Measurements from ENCODE around the gene PSG1.
A peak's percentile ranks its signal among the peaks of the same experiment; 100 is the strongest.
"Not testable (repeated sequence)": the region's sequence is repeated elsewhere in the genome, so short reads cannot be mapped to it uniquely, and the experiment has no call there.

PSG1 gene

DNA sequence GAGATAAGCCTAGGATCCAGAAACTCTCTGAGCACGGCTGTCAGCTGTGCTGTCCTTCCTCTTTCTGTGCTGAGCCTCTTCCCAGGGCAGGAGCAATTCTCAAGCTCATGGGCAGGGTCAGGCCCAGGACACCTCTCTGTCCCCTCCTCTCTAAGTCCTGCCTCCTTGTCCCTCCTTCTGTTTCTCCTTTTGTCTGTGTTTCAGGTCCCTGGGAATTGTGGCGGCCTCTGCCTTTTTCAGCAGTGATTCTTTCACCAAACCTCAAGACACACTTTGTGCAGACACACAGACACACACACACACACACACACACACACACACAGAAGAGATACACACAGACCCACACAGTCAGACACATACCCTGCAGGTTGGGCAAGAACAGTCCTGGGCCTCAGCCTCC, at the start of gene PSG1:
Gene PSG1 (minus strand): TSS at position 101 of the 400 bp plus-strand sequence. CDS start 132 bp downstream, outside the sequence.
- DNase-seq, result no peak

DNA sequence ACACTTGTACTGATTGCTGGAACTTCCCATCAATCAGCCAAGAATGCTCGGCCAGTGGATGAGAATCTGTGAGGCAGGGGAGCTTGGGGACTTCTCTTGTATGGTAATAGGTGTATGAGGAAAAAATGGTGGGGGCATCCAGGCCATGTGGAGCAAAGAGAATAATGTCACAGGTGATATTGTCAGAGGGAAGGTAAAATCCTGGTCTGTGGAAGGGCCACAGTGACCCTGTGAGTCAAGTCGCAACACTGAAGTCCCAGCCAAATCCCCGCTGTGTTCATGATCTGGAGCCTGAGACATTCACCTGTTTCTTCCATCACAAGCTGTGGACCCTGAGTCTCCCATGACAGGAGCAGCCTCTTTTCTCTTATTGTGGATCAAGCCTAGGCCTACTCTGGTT, 49.4 kb upstream of the PSG1 start:
- DNase-seq, result no peak

GRCh38 chr19:42926781-42927180, 47.3 kb upstream of the PSG1 start:
- no peak for DNase-seq

DNA sequence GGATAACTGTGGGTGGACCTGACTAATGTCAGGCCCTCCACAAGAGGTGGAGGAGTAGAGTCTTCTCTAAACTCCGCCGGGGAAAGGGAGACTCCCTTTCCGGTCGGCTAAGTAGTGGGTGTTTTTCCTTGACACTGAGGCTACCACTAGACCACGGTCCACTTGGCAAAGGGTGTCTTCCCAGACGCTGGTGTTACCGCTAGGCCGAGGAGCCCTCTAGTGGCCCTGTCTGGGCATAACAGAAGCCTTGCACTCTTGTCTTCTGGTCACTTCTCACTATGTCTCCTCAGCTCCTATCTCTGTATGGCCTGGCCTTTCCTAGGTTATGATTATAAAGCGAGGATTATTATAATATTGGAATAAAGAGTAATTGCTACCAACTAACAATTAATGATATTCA, 43.6 kb upstream of the PSG1 start:
- DNase-seq, result peak; percentile 29

GRCh38 chr19:42920971-42921370, 41.5 kb upstream of the PSG1 start:
- not testable (repeated sequence) for DNase-seq

DNA sequence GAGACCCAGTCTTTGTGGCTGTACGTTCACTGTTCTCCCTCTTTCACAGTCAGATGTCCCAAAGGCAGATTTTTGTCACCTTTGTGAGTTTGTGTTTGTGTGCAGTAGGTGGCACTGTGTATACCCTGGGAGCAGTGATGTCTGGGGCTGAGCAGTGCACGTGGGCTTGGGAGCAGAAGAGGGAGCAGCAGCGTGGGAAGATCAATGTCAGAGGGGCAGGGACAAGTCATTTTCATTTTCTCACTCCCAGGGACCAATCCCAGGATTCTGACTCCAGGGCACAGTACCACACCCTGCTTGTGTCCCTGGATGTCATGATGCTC, 40.2 kb upstream of the PSG1 start:
- DNase-seq, result no peak

DNA sequence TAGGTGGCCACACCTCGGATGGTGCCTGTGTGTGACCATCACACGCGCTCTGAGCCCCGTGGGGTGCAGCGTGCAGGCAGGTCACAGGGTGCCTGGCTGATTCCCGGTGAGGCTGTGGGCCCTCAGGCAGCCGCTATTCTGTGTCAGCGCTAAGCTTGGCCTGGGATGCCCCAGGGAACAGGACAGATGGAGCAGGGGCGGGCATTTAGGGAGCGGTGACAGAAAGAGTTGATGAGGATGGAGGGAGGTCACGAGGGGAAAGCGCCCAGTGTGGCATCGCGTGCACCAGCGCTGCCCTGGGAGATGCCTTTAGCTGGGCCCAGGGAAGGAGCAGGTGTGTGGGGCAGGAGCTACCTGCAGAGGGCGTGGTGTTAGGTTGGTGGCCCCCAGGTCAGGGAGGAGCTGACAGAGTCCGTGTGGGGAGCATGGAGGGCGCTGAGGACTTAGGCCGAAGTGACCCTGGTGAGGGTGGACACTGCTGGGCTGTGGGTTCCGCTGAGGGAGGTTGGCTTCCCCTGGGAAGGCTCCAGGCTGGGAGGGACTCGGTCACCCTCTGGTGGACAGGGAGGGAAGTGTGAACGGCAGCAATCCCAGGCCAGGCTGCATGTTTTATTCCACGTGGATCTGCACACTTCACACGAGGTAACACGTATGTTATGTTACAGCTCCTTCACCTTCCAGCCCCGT, 39.7 kb upstream of the PSG1 start:
- DNase-seq, result not testable (repeated sequence)

- not testable (repeated sequence) for DNase-seq
These were observed 39.0 kb upstream of the PSG1 start for GRCh38 chr19:42918377-42919069.

DNA sequence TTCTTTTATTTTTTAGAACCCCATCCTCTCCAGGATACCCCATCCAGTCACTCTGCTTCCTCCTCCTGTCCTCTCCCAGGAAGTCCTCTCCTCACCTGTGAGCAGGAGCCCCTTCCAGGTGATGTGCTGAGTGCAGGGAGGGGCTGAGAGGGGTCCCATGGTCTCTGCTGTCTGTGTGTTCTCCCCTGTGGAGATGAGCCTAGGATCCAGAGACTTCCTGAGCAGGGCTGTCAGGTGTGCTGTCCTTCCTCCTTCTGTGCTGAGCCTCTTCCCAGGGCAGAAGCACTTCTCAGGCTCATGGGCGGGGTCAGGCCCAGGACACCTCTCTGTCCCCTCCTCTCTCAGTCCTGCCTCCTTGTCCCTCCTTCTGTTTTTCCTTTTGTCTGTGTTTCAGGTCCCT, 38.1 kb upstream of the PSG1 start, which contains the start of gene PSG6:
Gene PSG6 (minus strand): TSS at position 261 of the 400 bp plus-strand sequence. CDS start 102 bp downstream, at position 159.
- not testable (repeated sequence) for DNase-seq

- DNase-seq, result not testable (repeated sequence)
These were observed 37.4 kb upstream of the PSG1 start for GRCh38 chr19:42916931-42917330.

- not testable (repeated sequence) for DNase-seq
These were observed 34.0 kb upstream of the PSG1 start for GRCh38 chr19:42913516-42913915.

- not testable (repeated sequence) for DNase-seq
These were observed 33.4 kb upstream of the PSG1 start for GRCh38 chr19:42912941-42913340.

- DNase-seq, result not testable (repeated sequence)
These were observed 32.2 kb upstream of the PSG1 start for GRCh38 chr19:42911731-42912130.

DNA sequence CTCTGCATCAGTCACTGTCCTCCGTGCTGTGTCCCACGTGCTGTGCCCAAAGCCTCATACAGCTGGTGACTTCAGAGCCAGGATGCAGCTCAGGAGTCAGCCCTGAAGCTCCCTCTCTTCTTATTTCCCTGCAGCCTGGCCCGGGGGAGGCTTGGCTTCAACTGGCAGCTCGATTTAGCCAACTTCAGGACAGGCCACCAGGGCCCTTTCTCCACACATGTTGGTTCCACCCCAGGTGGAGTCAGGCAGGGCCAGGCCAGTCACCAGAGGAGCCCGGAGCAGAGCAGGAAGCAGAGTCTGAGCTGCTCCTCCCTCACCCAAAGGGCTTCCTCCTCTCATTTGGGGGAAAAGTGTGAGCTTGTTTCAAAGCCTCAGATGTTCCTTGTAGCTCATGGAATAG, 26.6 kb upstream of the PSG1 start:
- not testable (repeated sequence) for DNase-seq

DNA sequence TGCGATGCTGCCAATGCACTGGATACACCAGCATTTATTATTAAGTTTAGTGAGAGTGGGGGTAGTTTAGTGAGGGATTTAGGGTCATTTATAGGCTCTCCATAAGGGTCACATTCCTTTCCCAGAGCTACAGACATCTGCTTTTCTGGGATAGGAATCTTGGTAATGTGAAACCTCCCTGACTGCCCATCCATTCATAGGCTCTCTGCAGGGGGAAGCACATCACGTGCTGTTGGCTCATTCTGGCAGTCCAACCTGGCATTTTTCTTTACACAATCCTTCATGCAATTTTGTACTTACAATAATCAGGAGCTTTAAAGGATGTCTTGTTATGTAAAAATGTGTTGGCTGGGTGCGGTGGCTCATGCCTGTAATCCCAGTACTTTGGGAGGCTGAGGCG, 21.0 kb upstream of the PSG1 start:
- not testable (repeated sequence) for DNase-seq

- DNase-seq, result not testable (repeated sequence)
These were observed 20.2 kb upstream of the PSG1 start for GRCh38 chr19:42899674-42900073.

DNA sequence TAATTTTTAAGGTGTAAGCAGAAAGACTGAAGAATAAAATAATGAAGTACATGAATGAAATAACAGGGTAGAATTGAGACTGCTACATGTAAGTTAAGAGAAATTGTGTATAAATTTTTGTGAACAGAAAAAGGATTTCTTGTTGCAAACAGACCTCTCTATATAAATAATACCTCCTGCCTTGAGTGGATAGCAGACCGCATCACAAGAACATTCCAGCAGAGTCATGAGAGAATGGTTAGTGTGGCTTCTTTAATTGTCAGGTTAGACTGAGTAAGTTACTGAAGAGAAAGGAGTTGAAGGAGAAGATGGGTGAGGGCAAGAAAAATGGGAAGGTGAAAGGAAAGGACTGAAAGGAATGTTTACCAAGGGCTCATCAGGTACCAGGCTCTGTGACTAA, 19.6 kb upstream of the PSG1 start:
- DNase-seq, result not testable (repeated sequence)

- not testable (repeated sequence) for DNase-seq
These were observed 19.1 kb upstream of the PSG1 start for GRCh38 chr19:42898656-42899055.

GRCh38 chr19:42897729-42898128, 18.2 kb upstream of the PSG1 start:
- DNase-seq, result not testable (repeated sequence)

DNA sequence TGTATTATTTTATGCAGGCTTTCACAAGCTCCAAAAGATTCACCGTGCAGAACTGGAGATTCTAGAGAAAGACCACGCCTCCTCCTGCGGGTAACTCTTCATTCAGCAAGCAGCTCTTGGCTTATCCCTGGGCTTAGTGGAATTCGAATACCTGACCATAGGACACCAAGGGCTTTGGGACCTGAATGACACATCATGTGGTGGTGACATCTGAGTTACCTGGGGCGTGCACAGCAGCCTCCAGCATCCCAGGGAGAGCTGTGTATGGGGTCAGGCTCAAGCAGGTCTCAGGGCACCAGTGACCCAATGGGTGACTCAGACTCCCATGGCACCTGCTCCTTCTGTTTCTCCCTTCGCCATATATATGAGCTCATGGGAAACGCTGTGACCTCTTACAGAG, 10.9 kb upstream of the PSG1 start:
- DNase-seq, result not testable (repeated sequence)

GRCh38 chr19:42887876-42888445, 8.4 kb upstream of the PSG1 start:
- DNase-seq, result not testable (repeated sequence)

GRCh38 chr19:42882730-42883129, 3.2 kb upstream of the PSG1 start:
- not testable (repeated sequence) for DNase-seq

DNA sequence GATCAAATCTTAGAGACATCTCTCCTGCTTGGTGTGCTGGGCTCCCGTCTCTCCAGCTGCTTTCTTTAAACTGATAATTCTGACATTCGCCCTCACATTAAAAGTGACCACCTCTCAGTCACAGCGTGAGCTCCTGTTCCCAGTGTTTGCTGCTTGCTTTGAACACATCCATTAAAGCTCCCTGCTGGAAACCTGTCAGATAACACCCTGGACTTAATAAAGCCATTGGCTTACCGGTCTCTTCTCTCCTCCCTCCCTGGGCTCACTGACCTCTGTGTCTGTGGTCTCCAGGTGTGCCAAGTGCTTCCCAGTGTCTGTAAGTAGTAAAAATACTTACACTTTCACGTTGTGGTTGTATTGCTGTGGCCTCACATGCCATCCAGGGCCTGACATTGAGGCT, 2.5 kb upstream of the PSG1 start:
- DNase-seq, result not testable (repeated sequence)

DNA sequence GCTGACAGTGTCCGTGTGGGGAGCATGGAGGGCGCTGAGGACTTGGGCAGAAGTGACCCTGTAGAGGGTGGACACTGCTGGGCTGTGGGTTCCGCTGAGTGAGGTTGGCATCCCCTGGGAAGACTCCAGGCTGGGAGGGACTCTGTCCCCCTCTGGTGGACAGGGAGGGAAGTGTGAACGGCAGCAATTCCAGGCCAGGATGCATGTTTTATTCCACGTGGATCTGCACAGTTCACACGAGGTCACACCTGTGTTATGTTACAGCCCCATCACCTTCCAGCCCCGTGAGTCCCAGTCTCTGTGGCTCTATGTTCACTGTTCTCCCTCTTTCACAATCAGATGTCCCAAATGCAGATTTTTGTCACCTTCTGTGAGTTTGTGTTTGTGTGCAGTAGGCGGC, 1.8 kb upstream of the PSG1 start:
- not testable (repeated sequence) for DNase-seq
